ENCODE data around the gene OAS2. TPM values are rescaled to one million over a fixed set of nuclear protein-coding genes. Genes with fewer than 3 reads are reported as not detected.

Gene OAS2
- polyA plus RNA-seq, 1 donor = 2.8 TPM

GRCh38 chr12:113022563-113023297 is 44.4 kb downstream of the OAS2 start:
- no peak for DNase-seq

GRCh38 chr12:113027726-113028125 is 49.4 kb downstream of the OAS2 start:
- no peak for DNase-seq

- DNase-seq = peak; percentile 48
Observed at GRCh38 chr12:113030875-113031525, 52.7 kb downstream of the OAS2 start.

GRCh38 chr12:113039911-113040445 is 61.7 kb downstream of the OAS2 start:
- no peak for DNase-seq

- no peak for DNase-seq
Observed at GRCh38 chr12:113040722-113041171, 62.4 kb downstream of the OAS2 start.

- no peak for DNase-seq
Observed at GRCh38 chr12:113041560-113041959, 63.2 kb downstream of the OAS2 start.

GRCh38 chr12:113043240-113043639 is 64.9 kb downstream of the OAS2 start:
- no peak for DNase-seq

GRCh38 chr12:113044516-113044915 is 66.2 kb downstream of the OAS2 start:
- no peak for DNase-seq

- DNase-seq = peak; percentile 68
Observed at GRCh38 chr12:113048716-113049127, 70.4 kb downstream of the OAS2 start.

GRCh38 chr12:113049976-113050742 is 71.8 kb downstream of the OAS2 start:
- no peak for DNase-seq

GRCh38 chr12:113050795-113051194 is 72.5 kb downstream of the OAS2 start:
- DNase-seq = no peak

GRCh38 chr12:113051759-113052158 is 73.4 kb downstream of the OAS2 start:
- DNase-seq = no peak

GRCh38 chr12:113052326-113052725 is 74.0 kb downstream of the OAS2 start:
- no peak for DNase-seq

GRCh38 chr12:113054948-113055486 is 76.7 kb downstream of the OAS2 start:
- DNase-seq = no peak

GRCh38 chr12:113055594-113056380 is 77.5 kb downstream of the OAS2 start:
- no peak for DNase-seq

- no peak for DNase-seq
Observed at GRCh38 chr12:113056381-113056630, 78.0 kb downstream of the OAS2 start.

GRCh38 chr12:113056631-113057488 is 78.5 kb downstream of the OAS2 start, which contains the start of gene DTX1:
Gene DTX1, plus strand, starts transcription at chr12:113056730. Its CDS starts 1,463 bp downstream, at chr12:113058193.
- DNase-seq = peak; percentile 35

GRCh38 chr12:113057565-113058485 is 79.5 kb downstream of the OAS2 start:
- no peak for DNase-seq

- DNase-seq = no peak
Observed at GRCh38 chr12:113058553-113058952, 80.2 kb downstream of the OAS2 start.

- no peak for DNase-seq
Observed at GRCh38 chr12:113059071-113059595, 80.8 kb downstream of the OAS2 start.

All from hindlimb muscle (tissue), 1 donor.